CD14-positive monocyte (primary cell): ENCODE measurements around the gene TNFRSF12A. TPM values are rescaled to one million over a fixed set of nuclear protein-coding genes. Genes with fewer than 3 reads are reported as not detected.

Source experiments
- DNase-seq, 3 donors: peaks; one replicate each; pipeline ENCODE4 v3.0.0-alpha.2; 2011 to 2022
- H2AFZ ChIP-seq: 2 replicates; pipeline ENCODE4 v1.6.0; 2012; ENCODE audit warnings: mild to moderate bottlenecking, low read depth, low read length, inconsistent platforms; ENCODE audit not compliant: insufficient read depth, poor library complexity, severe bottlenecking
- H3K27ac ChIP-seq, 2 donors: 1 replicate in 1 of 2; 2 replicates in 1 of 2; pipeline ENCODE4 v1.5.1; 2012 to 2013; ENCODE audit warnings: low read length in 2 of 2, control low read depth in 1 of 2, inconsistent platforms in 1 of 2, low read depth in 1 of 2, mild to moderate bottlenecking in 1 of 2
- H3K27me3 ChIP-seq, 2 donors: one replicate each; pipeline versions ENCODE4 v1.6.0 to v1.6.1; 2011 to 2013; ENCODE audit warnings: low read length in 2 of 2; ENCODE audit not compliant: control insufficient read depth in 2 of 2, insufficient read depth in 2 of 2
- H3K36me3 ChIP-seq, 2 donors: replicated peaks in 1 of 2; 1 replicate in 1 of 2; 2 replicates in 1 of 2; pipeline versions ENCODE4 v1.5.1 to v1.6.1; 2012 to 2013; ENCODE audit warnings: low read length in 2 of 2, control low read depth in 1 of 2, inconsistent platforms in 1 of 2, mild to moderate bottlenecking in 1 of 2; ENCODE audit not compliant: insufficient read depth in 2 of 2, control insufficient read depth in 1 of 2
- H3K4me1 ChIP-seq, 2 donors: 1 replicate in 1 of 2; 2 replicates in 1 of 2; pipeline versions ENCODE4 v1.5.1 to v1.6.1; 2012 to 2013; ENCODE audit warnings: low read length in 2 of 2, control low read depth in 1 of 2, inconsistent platforms in 1 of 2, mild to moderate bottlenecking in 1 of 2, moderate library complexity in 1 of 2; ENCODE audit not compliant: insufficient read depth in 2 of 2, control insufficient read depth in 1 of 2
- H3K4me2 ChIP-seq: replicated peaks from 2 replicates; pipeline ENCODE3; 2012; ENCODE audit warnings: low read length, moderate library complexity, mild to moderate bottlenecking; ENCODE audit not compliant: poor library complexity, severe bottlenecking; ENCODE audit errors: extremely low read depth
- H3K4me3 ChIP-seq, 3 experiments: fragments of 200-600 bp in 1 of 3; sonication (generic) in 1 of 3; replicated peaks in 1 of 3; 1 replicate in 2 of 3; 2 replicates in 1 of 3; pipeline ENCODE4 v1.5.1; 2011 to 2013; ENCODE audit warnings: low read length in 3 of 3, mild to moderate bottlenecking in 3 of 3, control low read depth in 2 of 3, low read depth in 2 of 3, inconsistent platforms in 1 of 3, moderate library complexity in 1 of 3
- H3K79me2 ChIP-seq: 2 replicates; pipeline ENCODE4 v1.6.0; 2012; ENCODE audit warnings: mild to moderate bottlenecking, control low read depth, inconsistent platforms, low read length, moderate library complexity; ENCODE audit not compliant: insufficient read depth
- H3K9ac ChIP-seq: 2 replicates; pipeline ENCODE4 v1.6.0; 2017; ENCODE audit warnings: low read length, mild to moderate bottlenecking; ENCODE audit not compliant: insufficient read depth, poor library complexity, severe bottlenecking
- H3K9me3 ChIP-seq, 2 donors: replicated peaks in 1 of 2; 1 replicate in 1 of 2; 2 replicates in 1 of 2; pipeline versions ENCODE4 v1.5.1 to v1.6.1; 2012 to 2013; ENCODE audit warnings: low read length in 2 of 2, control low read depth in 1 of 2; ENCODE audit not compliant: control insufficient read depth in 1 of 2, insufficient read depth in 1 of 2
- H4K20me1 ChIP-seq: 2 replicates; pipeline ENCODE4 v1.6.0; 2012; ENCODE audit warnings: mild to moderate bottlenecking, low read length, control low read depth, moderate library complexity; ENCODE audit not compliant: insufficient read depth
- H3K27ac Mint-ChIP-seq, 7 donors: one replicate each; pipeline ENCODE4 v1.8.0; 2020; ENCODE audit warnings: mild to moderate bottlenecking in 7 of 7, mixed read lengths in 7 of 7, moderate library complexity in 6 of 7, inconsistent platforms in 2 of 7
- H3K27me3 Mint-ChIP-seq, 3 donors: one replicate each; pipeline ENCODE4 v1.8.0; 2021 to 2022; ENCODE audit warnings: low read depth in 3 of 3, mild to moderate bottlenecking in 3 of 3, mixed read lengths in 3 of 3, moderate library complexity in 3 of 3, inconsistent platforms in 1 of 3
- H3K36me3 Mint-ChIP-seq, 2 donors: one replicate each; pipeline ENCODE4 v1.8.0; 2020; ENCODE audit warnings: mixed read lengths in 2 of 2, inconsistent platforms in 1 of 2, mild to moderate bottlenecking in 1 of 2
- H3K4me1 Mint-ChIP-seq: one replicate; pipeline ENCODE4 v1.8.0; 2020; ENCODE audit warnings: mild to moderate bottlenecking, mixed read lengths
- H3K4me3 Mint-ChIP-seq, 2 donors: one replicate each; pipeline ENCODE4 v1.8.0; 2020; ENCODE audit warnings: mild to moderate bottlenecking in 2 of 2, mixed read lengths in 2 of 2, moderate library complexity in 1 of 2
- H3K9me3 Mint-ChIP-seq, 7 donors: one replicate each; pipeline ENCODE4 v1.8.0; 2020 to 2022; ENCODE audit warnings: mixed read lengths in 7 of 7, mild to moderate bottlenecking in 6 of 7, moderate library complexity in 6 of 7, inconsistent platforms in 2 of 7
- WGBS: methylation state at CpG from one replicate; pipeline ENCODE4 v1.1.5; 2013; ENCODE audit warnings: missing lambda C conversion rate; ENCODE audit not compliant: insufficient coverage; 5-methylcytosine and 5-hydroxymethylcytosine counted together
- intact Hi-C, 2 donors: fragments of 100-400 bp; cut with micrococcal nuclease; formaldehyde crosslinking; loops; one replicate each; pipeline versions ENCODE4 v1.15.0 to v1.15.1; 2023
- polyA plus RNA-seq, 3 donors: library from polyadenylated mRNA; depleted of rRNA in 1 of 3; unstranded in 2 of 3; stranded (reverse) in 1 of 3; fragments of 300-500 nt in 2 of 3; fragments of >200 nt in 1 of 3; fragmentation: Illumina TruSeq in 2 of 3; gene quantifications; 1 replicate in 2 of 3; 2 replicates in 1 of 3; pipeline ENCODE4 v1.2.3, GENCODE V29; 2012 to 2021
- small RNA-seq: library from RNA; depleted of rRNA; stranded (forward); fragments of <200 nt; gene quantifications from one replicate; pipeline ENCODE3, GENCODE V24; 2012; ENCODE audit warnings: low read depth; ENCODE audit not compliant: insufficient read length
- TF ChIP-seq, protein P1 (sequence below): fragments of 200-600 bp; IDR thresholded peaks from one replicate; pipeline ENCODE4 v1.8.0; 2022; ENCODE audit warnings: antibody characterized with exemption, mild to moderate bottlenecking

TNFRSF12A gene
- polyA plus RNA-seq, 3 donors, result 2.9 to 6.2 (median 5.7) TPM

DNA sequence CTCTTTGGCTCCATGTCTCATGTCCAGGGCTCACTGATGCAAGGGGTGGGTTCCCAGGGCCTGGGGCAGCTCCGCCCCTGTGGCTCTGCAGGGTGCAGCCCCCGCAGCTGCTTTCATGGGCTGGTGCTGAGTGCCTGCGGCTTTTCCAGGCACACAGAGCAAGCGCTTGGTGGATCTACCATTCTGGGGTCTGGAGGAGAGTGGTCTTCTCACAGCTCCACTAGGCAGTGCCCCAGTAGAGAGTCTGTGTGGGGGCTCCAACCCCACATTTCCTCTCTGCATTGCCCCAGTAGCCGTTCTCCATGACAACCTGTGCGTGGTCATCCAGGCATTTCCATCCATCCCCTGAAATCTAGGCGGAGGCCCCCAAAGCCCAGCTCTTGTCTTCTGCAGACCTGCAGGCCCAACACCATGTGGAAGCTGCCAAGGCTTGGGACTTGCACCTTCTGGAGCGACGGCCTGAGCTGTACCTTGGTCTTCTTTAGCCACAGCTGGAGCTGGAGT, 50.5 kb downstream of the TNFRSF12A start:
- Mint-ChIP-seq H3K27me3 (peaks cover 0 to 8% (median 3%) of the 10 kb centered on the region in 3 donors), H3K4me3 (no peak overlapping the region), H3K27ac (no peak overlapping the region), H3K9me3 (peaks cover 0 to 4% (median 0%) of the 10 kb centered on the region in 7 donors), H3K4me1 (peaks cover 58% of the 10 kb centered on the region), H3K36me3 (no peaks in the 10 kb centered on the region)
- intact Hi-C loops, result no loop called here
- DNase-seq, result no peak
- Histone ChIP-seq H3K36me3 (no peaks in the 10 kb centered on the region), H3K4me2 (no peak overlapping the region), H3K79me2 (no peaks in the 10 kb centered on the region), H2AFZ (no peak overlapping the region), H3K9ac (no peak overlapping the region), H3K4me1 (peaks cover 42 to 56% of the 10 kb centered on the region in 2 donors), H4K20me1 (no peaks in the 10 kb centered on the region), H3K9me3 (no peaks in the 10 kb centered on the region), H3K27ac (no peak overlapping the region), H3K27me3 (no peaks in the 10 kb centered on the region), H3K4me3 (no peak overlapping the region)
- TF ChIP-seq, protein P1, sequence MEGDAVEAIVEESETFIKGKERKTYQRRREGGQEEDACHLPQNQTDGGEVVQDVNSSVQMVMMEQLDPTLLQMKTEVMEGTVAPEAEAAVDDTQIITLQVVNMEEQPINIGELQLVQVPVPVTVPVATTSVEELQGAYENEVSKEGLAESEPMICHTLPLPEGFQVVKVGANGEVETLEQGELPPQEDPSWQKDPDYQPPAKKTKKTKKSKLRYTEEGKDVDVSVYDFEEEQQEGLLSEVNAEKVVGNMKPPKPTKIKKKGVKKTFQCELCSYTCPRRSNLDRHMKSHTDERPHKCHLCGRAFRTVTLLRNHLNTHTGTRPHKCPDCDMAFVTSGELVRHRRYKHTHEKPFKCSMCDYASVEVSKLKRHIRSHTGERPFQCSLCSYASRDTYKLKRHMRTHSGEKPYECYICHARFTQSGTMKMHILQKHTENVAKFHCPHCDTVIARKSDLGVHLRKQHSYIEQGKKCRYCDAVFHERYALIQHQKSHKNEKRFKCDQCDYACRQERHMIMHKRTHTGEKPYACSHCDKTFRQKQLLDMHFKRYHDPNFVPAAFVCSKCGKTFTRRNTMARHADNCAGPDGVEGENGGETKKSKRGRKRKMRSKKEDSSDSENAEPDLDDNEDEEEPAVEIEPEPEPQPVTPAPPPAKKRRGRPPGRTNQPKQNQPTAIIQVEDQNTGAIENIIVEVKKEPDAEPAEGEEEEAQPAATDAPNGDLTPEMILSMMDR, result no peak
- WGBS, result 100% methylated on average over 6 of the region's 9 CpGs

DNA sequence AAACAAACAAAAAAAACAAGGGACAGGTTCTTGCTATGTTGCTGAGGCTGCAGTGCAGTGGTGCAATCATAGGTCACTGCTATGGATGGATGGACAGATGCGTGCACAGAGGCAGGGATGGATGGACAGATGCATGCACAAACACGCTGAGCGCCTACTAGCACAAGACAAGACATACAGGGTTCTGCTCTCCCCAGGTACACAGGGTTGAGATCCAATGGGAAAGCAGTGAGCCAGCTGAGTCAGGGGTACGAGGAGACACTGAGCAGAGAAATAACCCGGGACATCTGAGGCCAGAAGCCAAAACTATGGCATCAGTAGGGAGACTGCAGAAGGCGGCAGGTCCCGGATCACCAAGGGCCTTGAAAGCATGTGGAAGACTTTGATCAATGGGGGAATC, 51.5 kb downstream of the TNFRSF12A start:
- 97% methylated on average over 7 of the region's 7 CpGs for WGBS
- Histone ChIP-seq H3K36me3 (peaks cover 0 to 1% of the 10 kb centered on the region in 2 donors), H3K4me2 (no peak overlapping the region), H3K4me3 (no peak overlapping the region), H3K27me3 (no peaks in the 10 kb centered on the region), H3K27ac (no peak overlapping the region), H3K4me1 (peaks cover 42 to 60% of the 10 kb centered on the region in 2 donors), H3K9me3 (no peaks in the 10 kb centered on the region), H4K20me1 (no peaks in the 10 kb centered on the region), H2AFZ (no peak overlapping the region), H3K79me2 (no peaks in the 10 kb centered on the region), H3K9ac (no peak overlapping the region)
- Mint-ChIP-seq H3K36me3 (peaks cover 3% of the 10 kb centered on the region in 2 donors), H3K9me3 (peaks cover 0 to 4% (median 0%) of the 10 kb centered on the region in 7 donors), H3K4me3 (no peak overlapping the region), H3K4me1 (peaks cover 58% of the 10 kb centered on the region), H3K27me3 (peaks cover 0 to 8% (median 1%) of the 10 kb centered on the region in 3 donors), H3K27ac (no peak overlapping the region)
- DNase-seq, result no peak
- intact Hi-C loops, result no loop called here
- TF ChIP-seq, protein P1, result no peak

Small RNAs within 50 kb of the gene (small RNA-seq; reads per million reads assigned to genes)
- not detected for gene LINC00514

Other genes with a start within 250 kb of the TNFRSF12A start
- 100 to 1,000 TPM; 150 to 405 (median 363) TPM for gene ELOB, start 243.1 kb upstream of the TNFRSF12A start, polyA plus RNA-seq
- gene PRSS33, start 232.8 kb upstream of the TNFRSF12A start, polyA plus RNA-seq, result under 1 TPM in 1 of 3 donors, not detected in 2; 0.05 TPM
- gene PRSS41, start 221.9 kb upstream of the TNFRSF12A start, polyA plus RNA-seq, result not detected
- gene PRSS21, start 203.1 kb upstream of the TNFRSF12A start, polyA plus RNA-seq, result 1 to 10 TPM; 2.1 to 9.0 (median 3.1) TPM
- gene ZG16B, start 190.1 kb upstream of the TNFRSF12A start, polyA plus RNA-seq, result 10 to 100 TPM in 2 of 3 donors, 1 to 10 TPM in 1; 6.8 to 12.9 (median 11.0) TPM
- gene PRSS22, start 162.2 kb upstream of the TNFRSF12A start, polyA plus RNA-seq, result not detected
- gene FLYWCH2, start 137.2 kb upstream of the TNFRSF12A start, polyA plus RNA-seq, result 10 to 100 TPM; 10.9 to 14.8 (median 12.7) TPM
- gene FLYWCH1, start 108.4 kb upstream of the TNFRSF12A start, polyA plus RNA-seq, result 10 to 100 TPM in 1 of 3 donors, 1 to 10 TPM in 2; 5.0 to 42.7 (median 7.1) TPM
- gene KREMEN2, start 56.1 kb upstream of the TNFRSF12A start, polyA plus RNA-seq, result under 1 TPM in 1 of 3 donors, not detected in 2; 0.09 TPM
- 10 to 100 TPM in 1 of 3 donors, 1 to 10 TPM in 2; 6.3 to 14.2 (median 8.9) TPM for gene PAQR4, start 51.0 kb upstream of the TNFRSF12A start, polyA plus RNA-seq
- 1 to 10 TPM in 2 of 3 donors, under 1 TPM in 1; 0.39 to 3.2 (median 3.0) TPM for gene PKMYT1, start 39.9 kb upstream of the TNFRSF12A start, polyA plus RNA-seq
- gene CLDN9, start 7.4 kb upstream of the TNFRSF12A start, polyA plus RNA-seq, result 1 to 10 TPM in 1 of 3 donors, not detected in 2; 2.1 TPM
- gene CLDN6, start 2.2 kb upstream of the TNFRSF12A start, polyA plus RNA-seq, result not detected
- gene HCFC1R1, start 3.6 kb downstream of the TNFRSF12A start, polyA plus RNA-seq, result 10 to 100 TPM; 16.7 to 27.1 (median 19.9) TPM
- gene THOC6, start 3.7 kb downstream of the TNFRSF12A start, polyA plus RNA-seq, result 10 to 100 TPM; 42.4 to 59.2 (median 57.7) TPM
- gene BICDL2, start 16.6 kb downstream of the TNFRSF12A start, polyA plus RNA-seq, result not detected
- 10 to 100 TPM in 1 of 3 donors, 1 to 10 TPM in 1, under 1 TPM in 1; 0.71 to 26.6 (median 2.6) TPM for gene MMP25, start 26.2 kb downstream of the TNFRSF12A start, polyA plus RNA-seq
- 1 to 10 TPM in 2 of 3 donors, under 1 TPM in 1; 0.53 to 8.0 (median 5.6) TPM for gene IL32, start 45.3 kb downstream of the TNFRSF12A start, polyA plus RNA-seq
- under 1 TPM in 1 of 3 donors, not detected in 2; 0.29 TPM for gene ZSCAN10, start 78.9 kb downstream of the TNFRSF12A start, polyA plus RNA-seq
- 1 to 10 TPM; 1.0 to 6.7 (median 1.3) TPM for gene ZNF205, start 92.2 kb downstream of the TNFRSF12A start, polyA plus RNA-seq
- gene ZNF213, start 114.7 kb downstream of the TNFRSF12A start, polyA plus RNA-seq, result 1 to 10 TPM; 1.5 to 2.6 (median 1.8) TPM
- gene OR1F1, start 167.8 kb downstream of the TNFRSF12A start, polyA plus RNA-seq, result not detected
- gene ZNF200, start 214.8 kb downstream of the TNFRSF12A start, polyA plus RNA-seq, result 1 to 10 TPM; 2.0 to 2.8 (median 2.5) TPM
- 10 to 100 TPM; 37.7 to 78.0 (median 73.2) TPM for gene MEFV, start 236.3 kb downstream of the TNFRSF12A start, polyA plus RNA-seq